ENCODE measurements around the gene FEN1.

Gene FEN1

GRCh38 chr11:61827571-61828378, 35.1 kb downstream of the FEN1 start, which contains the start of gene FADS2 (continued):
- no peak for TF ChIP-seq BCL11A (tag by site-specific recombination; IDR thresholded peaks at IDR 0.05; ENCODE audit: low read depth)
- no peak for TF ChIP-seq ZNF280C (tag by site-specific recombination; IDR thresholded peaks at IDR 0.05)
- no peak for TF ChIP-seq ZNF514 (tag by site-specific recombination; IDR thresholded peaks at IDR 0.05)
- TF ChIP-seq ZNF664 (tag by site-specific recombination; IDR thresholded peaks at IDR 0.05), result no peak
- no peak for TF ChIP-seq ZNF610 (tag by site-specific recombination; IDR thresholded peaks at IDR 0.05; ENCODE audit: borderline replicate concordance)
- no peak for TF ChIP-seq ZNF571 (tag by site-specific recombination; IDR thresholded peaks at IDR 0.05)
- TF ChIP-seq ZNF660 (tag by site-specific recombination; IDR thresholded peaks at IDR 0.05), result no peak
- TF ChIP-seq, protein P1, sequence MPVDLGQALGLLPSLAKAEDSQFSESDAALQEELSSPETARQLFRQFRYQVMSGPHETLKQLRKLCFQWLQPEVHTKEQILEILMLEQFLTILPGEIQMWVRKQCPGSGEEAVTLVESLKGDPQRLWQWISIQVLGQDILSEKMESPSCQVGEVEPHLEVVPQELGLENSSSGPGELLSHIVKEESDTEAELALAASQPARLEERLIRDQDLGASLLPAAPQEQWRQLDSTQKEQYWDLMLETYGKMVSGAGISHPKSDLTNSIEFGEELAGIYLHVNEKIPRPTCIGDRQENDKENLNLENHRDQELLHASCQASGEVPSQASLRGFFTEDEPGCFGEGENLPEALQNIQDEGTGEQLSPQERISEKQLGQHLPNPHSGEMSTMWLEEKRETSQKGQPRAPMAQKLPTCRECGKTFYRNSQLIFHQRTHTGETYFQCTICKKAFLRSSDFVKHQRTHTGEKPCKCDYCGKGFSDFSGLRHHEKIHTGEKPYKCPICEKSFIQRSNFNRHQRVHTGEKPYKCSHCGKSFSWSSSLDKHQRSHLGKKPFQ (tag by site-specific recombination; IDR thresholded peaks at IDR 0.05), result no peak
- TF ChIP-seq SCRT2 (tag by site-specific recombination; IDR thresholded peaks at IDR 0.05), result peak; percentile 43; the same call in 1 of the 2 replicates
- no peak for TF ChIP-seq ZSCAN16 (tag by site-specific recombination; IDR thresholded peaks at IDR 0.05)
- TF ChIP-seq ZNF24 (tag by site-specific recombination; IDR thresholded peaks at IDR 0.05), result 0 out of 2 replicates have a peak, but pooled peaks have one; percentile 19
- TF ChIP-seq ZNF132 (tag by site-specific recombination; IDR thresholded peaks at IDR 0.05; ENCODE audit: borderline replicate concordance), result no peak
- TF ChIP-seq, protein P2, sequence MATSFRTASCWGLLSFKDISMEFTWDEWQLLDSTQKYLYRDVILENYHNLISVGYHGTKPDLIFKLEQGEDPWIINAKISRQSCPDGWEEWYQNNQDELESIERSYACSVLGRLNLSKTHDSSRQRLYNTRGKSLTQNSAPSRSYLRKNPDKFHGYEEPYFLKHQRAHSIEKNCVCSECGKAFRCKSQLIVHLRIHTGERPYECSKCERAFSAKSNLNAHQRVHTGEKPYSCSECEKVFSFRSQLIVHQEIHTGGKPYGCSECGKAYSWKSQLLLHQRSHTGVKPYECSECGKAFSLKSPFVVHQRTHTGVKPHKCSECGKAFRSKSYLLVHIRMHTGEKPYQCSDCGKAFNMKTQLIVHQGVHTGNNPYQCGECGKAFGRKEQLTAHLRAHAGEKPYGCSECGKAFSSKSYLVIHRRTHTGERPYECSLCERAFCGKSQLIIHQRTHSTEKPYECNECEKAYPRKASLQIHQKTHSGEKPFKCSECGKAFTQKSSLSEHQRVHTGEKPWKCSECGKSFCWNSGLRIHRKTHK (tag by site-specific recombination; IDR thresholded peaks at IDR 0.05), result no peak
- no peak for TF ChIP-seq GFI1B (tag by site-specific recombination; IDR thresholded peaks at IDR 0.05)
- no peak for TF ChIP-seq ZNF555 (tag by site-specific recombination; conservative IDR thresholded peaks at IDR 0.05)
- no peak for TF ChIP-seq ZNF580 (tag by site-specific recombination; IDR thresholded peaks at IDR 0.05)
- no peak for TF ChIP-seq OSR2 (tag by site-specific recombination; IDR thresholded peaks at IDR 0.05)
- TF ChIP-seq, protein P3, sequence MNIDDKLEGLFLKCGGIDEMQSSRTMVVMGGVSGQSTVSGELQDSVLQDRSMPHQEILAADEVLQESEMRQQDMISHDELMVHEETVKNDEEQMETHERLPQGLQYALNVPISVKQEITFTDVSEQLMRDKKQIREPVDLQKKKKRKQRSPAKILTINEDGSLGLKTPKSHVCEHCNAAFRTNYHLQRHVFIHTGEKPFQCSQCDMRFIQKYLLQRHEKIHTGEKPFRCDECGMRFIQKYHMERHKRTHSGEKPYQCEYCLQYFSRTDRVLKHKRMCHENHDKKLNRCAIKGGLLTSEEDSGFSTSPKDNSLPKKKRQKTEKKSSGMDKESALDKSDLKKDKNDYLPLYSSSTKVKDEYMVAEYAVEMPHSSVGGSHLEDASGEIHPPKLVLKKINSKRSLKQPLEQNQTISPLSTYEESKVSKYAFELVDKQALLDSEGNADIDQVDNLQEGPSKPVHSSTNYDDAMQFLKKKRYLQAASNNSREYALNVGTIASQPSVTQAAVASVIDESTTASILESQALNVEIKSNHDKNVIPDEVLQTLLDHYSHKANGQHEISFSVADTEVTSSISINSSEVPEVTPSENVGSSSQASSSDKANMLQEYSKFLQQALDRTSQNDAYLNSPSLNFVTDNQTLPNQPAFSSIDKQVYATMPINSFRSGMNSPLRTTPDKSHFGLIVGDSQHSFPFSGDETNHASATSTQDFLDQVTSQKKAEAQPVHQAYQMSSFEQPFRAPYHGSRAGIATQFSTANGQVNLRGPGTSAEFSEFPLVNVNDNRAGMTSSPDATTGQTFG (tag by site-specific recombination; IDR thresholded peaks at IDR 0.05; ENCODE audit: borderline replicate concordance), result no peak
- peak; percentile 74 for TF ChIP-seq WT1 (tag by site-specific recombination; IDR thresholded peaks at IDR 0.05)
- no peak for TF ChIP-seq YY1 (tag by site-specific recombination; IDR thresholded peaks at IDR 0.05)
- TF ChIP-seq ZBTB48 (tag by site-specific recombination; IDR thresholded peaks at IDR 0.05), result peak; percentile 96
- no peak for TF ChIP-seq ZBTB7A (tag by site-specific recombination; IDR thresholded peaks at IDR 0.05; ENCODE audit: low read depth)
- TF ChIP-seq ZNF362 (tag by site-specific recombination; IDR thresholded peaks at IDR 0.05), result no peak
- no peak for TF ChIP-seq PRDM1 (tag by site-specific recombination; IDR thresholded peaks at IDR 0.05)
- TF ChIP-seq RBAK (tag by site-specific recombination; IDR thresholded peaks at IDR 0.05), result no peak
